Fibroblast of skin of left biceps (primary cell): Measurements from ENCODE around the gene RGS12.
A peak's percentile ranks its signal among the peaks of the same experiment; 100 is the strongest.

Experiments used
- DNase-seq, 2 experiments: peaks; one replicate each; pipeline ENCODE4 v3.0.0-alpha.2; 2013; ENCODE audit warnings: low read depth in 2 of 2

RGS12 gene

GRCh38 chr4:3292571-3293400 is at the start of gene RGS12:
RGS12 (plus strand) TSS chr4:3293021; CDS start chr4:3316171, 23,150 bp downstream.
- peak; percentile 75 to 80 for DNase-seq

- DNase-seq = no peak
Observed at GRCh38 chr4:3243136-3243780, 49.6 kb upstream of the RGS12 start.

- DNase-seq = no peak
Observed at GRCh38 chr4:3244002-3244401, 48.8 kb upstream of the RGS12 start.

- no peak for DNase-seq
Observed at GRCh38 chr4:3244747-3245146, 48.1 kb upstream of the RGS12 start.

- DNase-seq = no peak
Observed at GRCh38 chr4:3245676-3246075, 47.1 kb upstream of the RGS12 start.

GRCh38 chr4:3246458-3247398 is 46.1 kb upstream of the RGS12 start:
- DNase-seq = no peak

GRCh38 chr4:3247399-3248177 is 45.2 kb upstream of the RGS12 start:
- no peak for DNase-seq

GRCh38 chr4:3248178-3248480 is 44.7 kb upstream of the RGS12 start:
- DNase-seq = no peak

- DNase-seq = no peak
Observed at GRCh38 chr4:3248811-3249661, 43.8 kb upstream of the RGS12 start, which contains the start of gene MSANTD1. MSANTD1 (plus strand) TSS chr4:3249159; CDS start chr4:3249223, 64 bp downstream.

- no peak for DNase-seq
Observed at GRCh38 chr4:3249711-3250437, 42.9 kb upstream of the RGS12 start.

- DNase-seq = no peak
Observed at GRCh38 chr4:3250438-3250955, 42.3 kb upstream of the RGS12 start.

GRCh38 chr4:3250956-3251690 is 41.7 kb upstream of the RGS12 start:
- DNase-seq = no peak

GRCh38 chr4:3251691-3252479 is 40.9 kb upstream of the RGS12 start:
- no peak for DNase-seq

- DNase-seq = no peak
Observed at GRCh38 chr4:3252480-3252828, 40.4 kb upstream of the RGS12 start.

GRCh38 chr4:3252831-3253641 is 39.8 kb upstream of the RGS12 start:
- DNase-seq = no peak

GRCh38 chr4:3253808-3254207 is 39.0 kb upstream of the RGS12 start:
- DNase-seq = no peak
